ENCODE results near the gene GTPBP2. TPM values are rescaled to one million over a fixed set of nuclear protein-coding genes. Genes with fewer than 3 reads are reported as not detected.

The GTPBP2 gene
- total and polyA plus RNA-seq, 2 of the 13 experiments (the other 11 are each of a cell fraction or from before 2014, with no cell fraction given), result 26.9 to 88.2 TPM

GRCh38 chr6:43575105-43575771 lies 53.8 kb downstream of the GTPBP2 start (continued):
- no peak for TF ChIP-seq ZNF503 (CRISPR knock-in tag; IDR thresholded peaks at IDR 0.05)
- TF ChIP-seq ZNF367 (CRISPR knock-in tag; IDR thresholded peaks at IDR 0.05; ENCODE audit: borderline replicate concordance), result 0 out of 2 replicates have a peak, but pooled peaks have one; percentile 49
- 0 out of 2 replicates have a peak, but pooled peaks have one; percentile 40 for TF ChIP-seq KLF11 (CRISPR knock-in tag; IDR thresholded peaks at IDR 0.05)
- no peak; the same call in 1 of the 2 replicates for TF ChIP-seq ZNF577 (CRISPR knock-in tag; IDR thresholded peaks at IDR 0.05; ENCODE audit: borderline replicate concordance, low read depth)
- TF ChIP-seq ZNF331 (CRISPR knock-in tag; IDR thresholded peaks at IDR 0.05), result peak; percentile 11; the same call in 1 of the 2 replicates
- TF ChIP-seq ZNF432 (CRISPR knock-in tag; IDR thresholded peaks at IDR 0.05; ENCODE audit: borderline replicate concordance), result peak; percentile 62; the same call in 1 of the 2 replicates
- TF ChIP-seq KAT7 (CRISPR knock-in tag; IDR thresholded peaks at IDR 0.05; ENCODE audit: borderline replicate concordance), result peak; percentile 63; the same call in 1 of the 2 replicates
- peak; percentile 28 for TF ChIP-seq POGK (CRISPR knock-in tag; conservative IDR thresholded peaks at IDR 0.05)
- peak; percentile 53; the same call in 1 of the 2 replicates for TF ChIP-seq ZNF431 (CRISPR knock-in tag; IDR thresholded peaks at IDR 0.05; ENCODE audit: borderline replicate concordance, low read depth)
- peak; percentile 96; the same call in 1 of the 2 replicates for TF ChIP-seq NRL (CRISPR knock-in tag; IDR thresholded peaks at IDR 0.05; ENCODE audit: borderline replicate concordance)
- 0 out of 2 replicates have a peak, but pooled peaks have one; percentile 79 for TF ChIP-seq HES4 (CRISPR knock-in tag; IDR thresholded peaks at IDR 0.05; ENCODE audit: borderline replicate concordance)
- TF ChIP-seq GATAD2A (CRISPR knock-in tag; IDR thresholded peaks at IDR 0.05), result peak; percentile 23; the same call in 1 of the 2 replicates
- TF ChIP-seq ZNF660 (CRISPR knock-in tag; IDR thresholded peaks at IDR 0.05; ENCODE audit: borderline replicate concordance, low read depth), result 0 out of 2 replicates have a peak, but pooled peaks have one; percentile 88
- TF ChIP-seq ELF3 (CRISPR knock-in tag; IDR thresholded peaks at IDR 0.05), result peak; percentile 32; the same call in 1 of the 2 replicates
- peak; percentile 88; the same call in 1 of the 2 replicates for TF ChIP-seq ZNF296 (CRISPR knock-in tag; conservative IDR thresholded peaks at IDR 0.05)
- peak; percentile 76; the same call in 1 of the 2 replicates for TF ChIP-seq REL (CRISPR knock-in tag; conservative IDR thresholded peaks at IDR 0.05)
- TF ChIP-seq, protein P1, sequence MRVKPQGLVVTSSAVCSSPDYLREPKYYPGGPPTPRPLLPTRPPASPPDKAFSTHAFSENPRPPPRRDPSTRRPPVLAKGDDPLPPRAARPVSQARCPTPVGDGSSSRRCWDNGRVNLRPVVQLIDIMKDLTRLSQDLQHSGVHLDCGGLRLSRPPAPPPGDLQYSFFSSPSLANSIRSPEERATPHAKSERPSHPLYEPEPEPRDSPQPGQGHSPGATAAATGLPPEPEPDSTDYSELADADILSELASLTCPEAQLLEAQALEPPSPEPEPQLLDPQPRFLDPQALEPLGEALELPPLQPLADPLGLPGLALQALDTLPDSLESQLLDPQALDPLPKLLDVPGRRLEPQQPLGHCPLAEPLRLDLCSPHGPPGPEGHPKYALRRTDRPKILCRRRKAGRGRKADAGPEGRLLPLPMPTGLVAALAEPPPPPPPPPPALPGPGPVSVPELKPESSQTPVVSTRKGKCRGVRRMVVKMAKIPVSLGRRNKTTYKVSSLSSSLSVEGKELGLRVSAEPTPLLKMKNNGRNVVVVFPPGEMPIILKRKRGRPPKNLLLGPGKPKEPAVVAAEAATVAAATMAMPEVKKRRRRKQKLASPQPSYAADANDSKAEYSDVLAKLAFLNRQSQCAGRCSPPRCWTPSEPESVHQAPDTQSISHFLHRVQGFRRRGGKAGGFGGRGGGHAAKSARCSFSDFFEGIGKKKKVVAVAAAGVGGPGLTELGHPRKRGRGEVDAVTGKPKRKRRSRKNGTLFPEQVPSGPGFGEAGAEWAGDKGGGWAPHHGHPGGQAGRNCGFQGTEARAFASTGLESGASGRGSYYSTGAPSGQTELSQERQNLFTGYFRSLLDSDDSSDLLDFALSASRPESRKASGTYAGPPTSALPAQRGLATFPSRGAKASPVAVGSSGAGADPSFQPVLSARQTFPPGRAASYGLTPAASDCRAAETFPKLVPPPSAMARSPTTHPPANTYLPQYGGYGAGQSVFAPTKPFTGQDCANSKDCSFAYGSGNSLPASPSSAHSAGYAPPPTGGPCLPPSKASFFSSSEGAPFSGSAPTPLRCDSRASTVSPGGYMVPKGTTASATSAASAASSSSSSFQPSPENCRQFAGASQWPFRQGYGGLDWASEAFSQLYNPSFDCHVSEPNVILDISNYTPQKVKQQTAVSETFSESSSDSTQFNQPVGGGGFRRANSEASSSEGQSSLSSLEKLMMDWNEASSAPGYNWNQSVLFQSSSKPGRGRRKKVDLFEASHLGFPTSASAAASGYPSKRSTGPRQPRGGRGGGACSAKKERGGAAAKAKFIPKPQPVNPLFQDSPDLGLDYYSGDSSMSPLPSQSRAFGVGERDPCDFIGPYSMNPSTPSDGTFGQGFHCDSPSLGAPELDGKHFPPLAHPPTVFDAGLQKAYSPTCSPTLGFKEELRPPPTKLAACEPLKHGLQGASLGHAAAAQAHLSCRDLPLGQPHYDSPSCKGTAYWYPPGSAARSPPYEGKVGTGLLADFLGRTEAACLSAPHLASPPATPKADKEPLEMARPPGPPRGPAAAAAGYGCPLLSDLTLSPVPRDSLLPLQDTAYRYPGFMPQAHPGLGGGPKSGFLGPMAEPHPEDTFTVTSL (CRISPR knock-in tag; IDR thresholded peaks at IDR 0.05; ENCODE audit: borderline replicate concordance), result peak; percentile 76; the same call in 1 of the 2 replicates
- TF ChIP-seq FOXA1 (IDR thresholded peaks at IDR 0.05), result no peak
- 0 out of 2 replicates have a peak, but pooled peaks have one; percentile 1 for TF ChIP-seq FOXA1 (CRISPR knock-in tag; IDR thresholded peaks at IDR 0.05)
